Measurements from ENCODE around the gene NKD1.

NKD1 gene

DNA sequence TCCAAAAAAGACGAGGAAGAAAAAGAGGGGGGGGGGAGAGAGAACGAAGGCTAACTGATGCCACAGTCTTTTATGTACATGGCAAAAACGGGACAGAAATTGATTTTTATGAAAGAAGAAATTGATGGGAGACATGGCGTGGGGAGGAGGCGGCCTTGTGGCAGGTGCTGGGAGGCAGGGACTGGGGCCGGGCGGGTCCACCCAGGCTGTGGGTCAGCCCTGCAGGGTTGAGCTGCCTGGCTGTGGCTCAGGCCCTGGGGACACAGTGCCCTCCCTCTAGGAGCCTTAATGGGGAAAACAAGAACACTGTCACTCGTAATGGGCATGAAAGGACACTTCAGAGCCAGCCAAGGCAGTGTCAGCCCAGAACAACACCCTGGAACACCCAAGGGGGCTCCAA is 98.1 kb downstream of the NKD1 start:
- DNase-seq (ENCODE audit: low spot score), result no peak

DNA sequence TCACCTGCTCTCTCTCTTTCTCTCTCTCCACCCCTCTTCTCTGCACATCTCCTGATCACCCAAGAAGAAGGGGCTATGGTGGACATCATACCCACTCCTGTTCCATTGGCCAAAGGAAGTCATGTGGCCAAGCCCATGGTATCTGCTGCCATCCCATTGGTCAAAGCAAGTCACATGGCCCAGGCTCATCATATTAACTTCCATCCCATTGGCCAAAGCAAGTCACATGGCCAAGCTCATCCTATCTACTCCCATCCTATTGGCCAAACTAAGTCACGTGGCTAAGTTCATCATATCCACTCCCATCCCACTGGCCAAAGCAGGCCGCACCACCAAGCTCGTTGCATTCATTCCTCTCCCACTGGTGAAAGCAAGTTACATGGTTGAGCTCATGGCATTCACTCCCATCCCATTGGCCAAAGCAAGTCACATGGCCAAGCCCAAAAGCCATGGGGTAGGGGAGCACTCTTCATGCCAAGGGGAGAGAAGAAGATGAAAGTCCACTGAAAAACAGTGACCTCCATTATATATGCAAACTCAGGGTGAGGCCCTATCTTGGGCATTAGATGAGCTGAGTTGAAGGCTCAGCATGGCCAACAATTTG is 103.7 kb downstream of the NKD1 start:
- DNase-seq (ENCODE audit: low spot score), result no peak

GRCh38 chr16:50652836-50653425 is 104.7 kb downstream of the NKD1 start:
- no peak for DNase-seq (ENCODE audit: low spot score)

GRCh38 chr16:50653633-50654519 is 105.7 kb downstream of the NKD1 start:
- DNase-seq (ENCODE audit: low spot score), result no peak

GRCh38 chr16:50655558-50656055 is 107.4 kb downstream of the NKD1 start:
- DNase-seq (ENCODE audit: low spot score), result no peak

GRCh38 chr16:50657241-50657640 is 109.0 kb downstream of the NKD1 start:
- DNase-seq (ENCODE audit: low spot score), result peak; percentile 38

DNA sequence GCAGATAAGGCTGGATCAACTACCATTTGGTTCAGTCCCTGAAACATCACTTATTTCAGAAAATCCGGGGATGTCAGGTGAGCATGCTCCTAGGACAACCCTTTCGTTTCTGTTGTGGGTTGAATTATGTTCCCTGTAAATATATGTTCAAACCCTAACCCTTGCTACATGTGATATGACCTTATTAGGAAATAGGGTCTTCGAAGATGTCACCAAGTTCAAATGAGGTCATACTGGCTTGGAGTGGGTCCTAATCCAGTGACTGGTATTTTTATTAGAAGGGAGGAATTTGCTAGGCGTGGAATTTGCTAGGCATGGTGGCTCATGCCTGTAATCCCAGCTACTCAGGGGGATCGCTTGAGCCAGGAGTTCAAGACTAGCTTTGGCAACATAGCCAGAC is 111.6 kb downstream of the NKD1 start:
- DNase-seq (ENCODE audit: low spot score), result no peak

DNA sequence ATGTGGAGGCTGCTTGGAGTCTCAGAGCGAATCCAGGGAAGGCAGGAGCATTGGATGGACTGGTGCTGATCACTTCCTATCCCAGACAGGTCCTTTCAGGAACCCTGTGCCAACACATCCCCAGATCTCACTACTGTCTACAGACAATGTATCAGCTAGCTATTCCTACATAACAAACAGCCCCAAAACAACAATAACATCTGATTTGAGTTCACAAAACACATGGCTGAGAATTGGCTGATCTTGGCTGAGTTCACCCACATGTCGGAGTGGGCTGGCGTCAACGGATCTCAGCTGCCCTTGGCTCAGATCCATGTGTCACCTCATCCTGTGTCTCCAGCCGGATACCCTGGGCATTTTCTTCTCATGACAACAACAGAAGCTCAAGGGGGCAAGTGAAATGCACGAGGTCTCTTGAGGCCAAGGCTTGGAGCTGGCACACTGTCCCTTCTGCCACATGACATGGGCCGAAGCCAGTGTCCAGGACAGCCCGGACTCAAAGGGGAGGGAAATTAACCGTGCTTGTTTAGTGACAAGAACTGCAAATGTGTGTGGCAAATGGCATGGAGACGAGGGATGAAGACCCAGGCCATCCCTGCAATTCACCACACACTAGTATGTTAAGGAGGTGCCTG is 114.2 kb downstream of the NKD1 start:
- no peak for DNase-seq (ENCODE audit: low spot score)

DNA sequence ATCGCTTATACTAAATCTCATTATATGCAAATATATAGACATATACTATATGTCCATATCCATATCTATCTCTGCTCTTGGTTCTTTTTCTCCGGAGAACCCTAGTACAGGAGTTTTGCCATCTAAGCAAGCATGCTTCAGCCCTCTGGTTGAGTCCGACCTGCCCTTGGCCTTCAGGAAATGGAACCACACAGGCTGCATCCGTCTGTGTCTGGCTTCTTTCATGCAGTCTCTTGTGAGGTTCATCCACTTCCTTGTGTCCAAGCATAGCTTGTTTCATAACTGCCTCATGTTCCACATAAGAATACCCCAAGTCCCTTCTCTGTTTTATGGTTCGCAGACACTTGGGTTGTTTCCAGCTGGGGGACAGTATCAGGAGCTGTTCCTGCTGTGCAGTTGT is 116.1 kb downstream of the NKD1 start:
- DNase-seq (ENCODE audit: low spot score), result no peak

- peak; percentile 85 for DNase-seq (ENCODE audit: low spot score)
Observed at GRCh38 chr16:50665128-50665878, 117.1 kb downstream of the NKD1 start.

GRCh38 chr16:50666658-50667496 is 118.7 kb downstream of the NKD1 start:
- DNase-seq (ENCODE audit: low spot score), result no peak

DNA sequence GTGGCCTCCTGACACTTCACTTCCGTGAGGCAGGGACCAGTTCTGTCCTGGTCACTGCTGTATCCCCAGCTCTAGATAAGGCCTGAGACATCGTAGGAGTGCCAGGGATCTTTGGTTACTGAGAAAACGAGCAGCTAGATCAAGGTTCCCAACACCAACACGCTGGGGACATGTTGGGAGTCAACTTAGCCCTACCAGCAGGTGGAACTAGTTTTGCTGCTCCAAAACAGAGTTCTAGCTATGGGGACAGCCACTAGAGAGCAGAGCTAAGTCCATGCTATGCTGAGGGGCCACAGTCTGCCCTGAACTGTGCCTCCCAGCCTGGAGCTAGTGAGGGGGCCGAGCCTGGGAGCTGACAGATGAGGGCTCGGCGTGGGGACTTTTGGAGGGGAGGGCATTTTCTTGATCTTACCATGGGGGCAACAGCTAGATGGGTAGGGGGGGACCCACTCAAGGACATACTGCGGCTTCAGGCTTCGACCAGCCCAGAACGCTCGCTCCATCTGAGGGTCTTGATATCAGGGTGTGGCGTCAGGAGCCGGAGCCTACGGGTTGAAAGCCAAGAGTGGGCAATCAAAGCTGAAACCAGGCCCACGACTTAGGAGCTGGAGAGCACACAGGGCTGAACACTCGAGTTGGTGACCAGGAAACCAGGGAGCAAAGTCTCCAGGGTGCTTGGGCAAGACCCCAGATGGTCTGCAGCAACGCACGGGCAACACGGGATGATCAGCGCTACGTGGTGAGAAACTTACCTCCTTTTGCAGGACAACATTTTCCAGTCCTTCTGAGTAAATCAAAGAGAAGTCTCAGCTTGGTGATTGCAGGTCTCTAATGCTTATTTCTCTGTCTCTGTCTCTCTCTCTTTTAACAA is 119.5 kb downstream of the NKD1 start:
- no peak for DNase-seq (ENCODE audit: low spot score)

DNA sequence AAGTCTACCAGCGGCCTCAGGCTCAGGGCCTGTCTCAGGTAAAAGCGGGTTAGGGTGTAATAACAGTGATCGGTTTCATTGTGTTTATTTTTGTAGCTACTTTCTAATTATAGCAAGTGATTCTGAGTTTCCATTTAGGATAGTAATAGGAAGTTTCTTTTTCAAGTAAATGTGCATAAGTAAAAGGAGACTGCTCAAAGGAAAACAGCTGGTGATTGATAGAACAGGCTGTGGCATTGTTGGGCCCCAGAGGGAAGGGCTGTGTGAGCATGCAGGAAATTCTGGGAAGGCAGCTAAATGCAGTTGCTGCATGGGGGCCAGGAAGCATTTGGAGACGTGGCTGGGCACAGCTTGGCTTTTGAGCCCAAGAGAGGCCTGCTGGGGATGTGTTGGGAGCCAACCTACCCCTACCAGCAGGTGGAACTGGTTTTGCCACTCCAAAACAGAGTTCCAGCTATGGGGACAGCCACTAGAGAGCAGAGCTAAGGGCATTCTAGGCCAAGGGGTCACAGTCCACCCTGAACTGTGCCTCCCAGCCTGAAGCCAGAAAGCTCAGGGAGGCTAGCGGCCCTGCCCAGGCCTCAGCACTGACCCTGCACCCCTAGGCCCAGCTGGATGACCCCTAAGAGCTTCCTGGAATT is 120.3 kb downstream of the NKD1 start:
- DNase-seq (ENCODE audit: low spot score), result no peak

GRCh38 chr16:50669741-50670140 is 121.5 kb downstream of the NKD1 start:
- no peak for DNase-seq (ENCODE audit: low spot score)

DNA sequence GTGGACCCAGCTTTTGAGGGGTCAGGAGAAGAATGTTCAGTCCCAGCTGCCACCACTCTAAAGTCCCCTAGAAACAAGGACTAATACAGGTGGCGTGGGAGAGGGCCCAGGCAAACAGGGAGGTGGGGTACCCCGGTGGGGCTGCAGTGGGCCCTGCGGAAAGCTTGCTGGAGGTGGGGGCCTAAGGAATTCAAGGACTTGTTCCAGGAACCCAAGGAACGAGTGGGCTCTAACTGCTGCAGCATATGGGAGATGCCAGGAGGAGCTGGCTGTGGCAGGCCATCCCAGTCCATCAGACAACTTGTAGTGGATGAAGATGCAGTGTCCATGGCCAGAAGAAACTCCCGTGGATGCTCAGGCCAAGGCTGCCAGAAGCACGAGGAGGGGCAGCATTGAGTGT is 122.3 kb downstream of the NKD1 start:
- no peak for DNase-seq (ENCODE audit: low spot score)

DNA sequence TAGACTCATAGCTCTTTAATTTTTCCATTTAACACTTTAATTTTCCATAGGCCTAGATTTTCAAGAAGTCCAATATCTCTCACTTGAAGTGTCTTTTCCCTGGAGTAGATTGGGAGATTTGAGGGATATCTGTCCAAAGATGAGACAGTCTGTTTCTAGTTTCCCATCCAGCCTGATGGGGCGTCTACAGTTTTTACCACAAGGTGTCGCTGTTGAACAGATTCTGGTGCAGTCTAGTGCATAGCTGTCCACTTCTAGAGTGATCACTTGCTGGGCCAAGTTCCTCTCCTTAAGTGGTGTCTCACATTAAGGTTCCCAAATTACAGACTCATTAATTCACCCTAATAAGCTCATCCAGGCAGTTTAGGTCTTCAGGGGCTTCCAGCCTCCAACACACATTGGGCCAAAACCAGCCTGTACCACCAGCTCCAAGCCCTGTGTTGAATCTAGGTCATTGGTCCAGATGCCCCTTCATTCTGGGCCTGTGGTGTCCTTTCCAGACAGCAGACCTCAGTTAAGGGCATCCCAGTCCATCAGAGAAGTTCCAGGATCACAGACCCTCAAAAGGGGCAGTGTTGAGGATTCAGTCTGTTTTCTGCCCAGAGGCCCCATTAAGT is 123.6 kb downstream of the NKD1 start:
- DNase-seq (ENCODE audit: low spot score), result no peak

DNA sequence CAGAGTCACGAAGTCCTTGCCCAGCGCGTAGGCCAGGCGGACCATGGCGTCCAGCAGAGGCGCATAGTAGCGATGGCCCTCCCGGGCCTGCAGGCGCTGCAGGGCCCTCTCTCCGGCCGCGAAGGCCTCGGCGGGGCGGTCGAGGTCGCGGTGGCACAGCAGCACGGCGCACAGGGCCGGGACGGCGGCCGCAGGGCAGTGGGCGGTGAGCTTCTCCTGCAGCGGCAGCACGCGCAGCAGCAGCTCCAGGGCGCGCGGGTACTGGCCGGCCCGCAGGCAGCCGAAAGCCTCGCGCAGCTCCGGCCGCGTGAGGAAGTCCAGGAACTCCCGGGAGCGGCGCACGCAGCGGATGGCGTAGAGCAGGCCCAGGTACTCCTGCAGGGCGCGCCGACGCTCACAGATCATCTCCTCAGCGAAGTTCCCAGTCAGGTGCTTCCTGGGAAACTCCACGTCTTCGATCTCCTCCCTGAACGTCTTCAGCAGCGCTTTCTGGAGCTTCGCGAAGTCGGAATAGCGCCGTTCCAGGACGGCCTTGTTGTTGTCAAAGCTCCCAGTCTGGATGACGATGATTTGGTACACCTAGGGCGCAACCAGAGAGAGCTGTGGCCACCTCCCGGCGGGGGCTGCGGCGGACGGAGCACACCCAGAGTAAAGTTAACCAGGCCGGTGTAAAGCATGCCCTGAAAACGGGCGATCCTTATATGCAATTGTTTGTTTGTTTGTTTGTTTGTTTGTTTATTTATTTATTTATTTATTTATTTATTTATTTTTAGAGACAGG is 125.5 kb downstream of the NKD1 start:
- no peak for DNase-seq (ENCODE audit: low spot score)

- no peak for DNase-seq (ENCODE audit: low spot score)
Observed at GRCh38 chr16:50674831-50675230, 126.6 kb downstream of the NKD1 start.
